NT2/D1 (cell line): Measurements from ENCODE around the gene ANGPTL2.
"Not testable (repeated sequence)": the region's sequence is repeated elsewhere in the genome, so short reads cannot be mapped to it uniquely, and the experiment has no call there.

Source experiments
- DNase-seq: peaks from one replicate; pipeline ENCODE4 v3.0.0-alpha.2; 2011; ENCODE audit warnings: low read depth, low spot score
- H3K27me3 ChIP-seq: 2 replicates; pipeline ENCODE4 v1.6.0; 2011; ENCODE audit warnings: mild to moderate bottlenecking; ENCODE audit not compliant: insufficient read length, insufficient read depth
- H3K36me3 ChIP-seq: 2 replicates; pipeline ENCODE4 v1.6.1; 2011; ENCODE audit warnings: mild to moderate bottlenecking, low read length, mixed read lengths; ENCODE audit not compliant: insufficient read depth, insufficient read length
- H3K4me1 ChIP-seq: 2 replicates; pipeline ENCODE4 v1.5.1; 2011; ENCODE audit not compliant: insufficient read depth, insufficient read length
- H3K4me3 ChIP-seq: 2 replicates; pipeline ENCODE4 v1.5.1; 2011; ENCODE audit warnings: low read depth; ENCODE audit not compliant: insufficient read length
- H3K9ac ChIP-seq: 2 replicates; pipeline ENCODE4 v1.6.0; 2011; ENCODE audit warnings: low read depth; ENCODE audit not compliant: insufficient read length
- H3K9me3 ChIP-seq: 2 replicates; pipeline ENCODE4 v1.5.1; 2011; ENCODE audit warnings: mild to moderate bottlenecking, low read length; ENCODE audit not compliant: insufficient read depth
- SUZ12 ChIP-seq: IDR thresholded peaks from 2 replicates; pipeline ENCODE4 v1.6.1; 2011; ENCODE audit not compliant: insufficient read length, insufficient read depth; ENCODE audit errors: extremely low read depth
- YY1 ChIP-seq: IDR thresholded peaks from 2 replicates; pipeline ENCODE4 v1.6.1; 2011; ENCODE audit not compliant: insufficient read length, insufficient read depth
- ZNF274 ChIP-seq: IDR thresholded peaks from 2 replicates; pipeline ENCODE4 v1.6.1; 2011; ENCODE audit warnings: mild to moderate bottlenecking, low read depth, low read length

The ANGPTL2 gene

DNA sequence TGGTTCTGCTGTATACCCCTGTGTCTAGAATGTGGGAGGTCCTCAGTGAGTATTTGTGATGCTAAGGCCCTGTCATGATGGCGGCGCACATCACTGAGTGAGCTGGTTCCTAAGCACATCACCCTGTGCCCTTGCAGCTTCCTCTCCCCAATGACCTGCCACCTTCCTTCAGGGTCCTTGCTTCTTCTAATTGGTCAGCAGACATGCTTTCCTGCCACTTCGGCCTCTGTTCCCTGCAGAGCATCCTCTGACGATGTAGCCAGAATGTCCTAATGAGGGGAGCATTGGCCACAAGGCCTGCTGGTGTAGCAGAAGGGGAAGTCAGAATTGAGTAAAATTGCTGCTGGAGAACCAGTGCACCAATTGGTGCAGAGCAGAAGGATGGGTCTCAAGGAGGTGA lies 31.1 kb upstream of the ANGPTL2 start:
- DNase-seq = no peak
- TF ChIP-seq ZNF274 (no peak), YY1 (no peak), SUZ12 (no peak)
- Histone ChIP-seq H3K9me3 (no peaks in the 10 kb centered on the region), H3K4me1 (peaks cover 3% of the 10 kb centered on the region), H3K27me3 (no peaks in the 10 kb centered on the region), H3K4me3 (no peak overlapping the region), H3K36me3 (no peaks in the 10 kb centered on the region), H3K9ac (no peak overlapping the region)

DNA sequence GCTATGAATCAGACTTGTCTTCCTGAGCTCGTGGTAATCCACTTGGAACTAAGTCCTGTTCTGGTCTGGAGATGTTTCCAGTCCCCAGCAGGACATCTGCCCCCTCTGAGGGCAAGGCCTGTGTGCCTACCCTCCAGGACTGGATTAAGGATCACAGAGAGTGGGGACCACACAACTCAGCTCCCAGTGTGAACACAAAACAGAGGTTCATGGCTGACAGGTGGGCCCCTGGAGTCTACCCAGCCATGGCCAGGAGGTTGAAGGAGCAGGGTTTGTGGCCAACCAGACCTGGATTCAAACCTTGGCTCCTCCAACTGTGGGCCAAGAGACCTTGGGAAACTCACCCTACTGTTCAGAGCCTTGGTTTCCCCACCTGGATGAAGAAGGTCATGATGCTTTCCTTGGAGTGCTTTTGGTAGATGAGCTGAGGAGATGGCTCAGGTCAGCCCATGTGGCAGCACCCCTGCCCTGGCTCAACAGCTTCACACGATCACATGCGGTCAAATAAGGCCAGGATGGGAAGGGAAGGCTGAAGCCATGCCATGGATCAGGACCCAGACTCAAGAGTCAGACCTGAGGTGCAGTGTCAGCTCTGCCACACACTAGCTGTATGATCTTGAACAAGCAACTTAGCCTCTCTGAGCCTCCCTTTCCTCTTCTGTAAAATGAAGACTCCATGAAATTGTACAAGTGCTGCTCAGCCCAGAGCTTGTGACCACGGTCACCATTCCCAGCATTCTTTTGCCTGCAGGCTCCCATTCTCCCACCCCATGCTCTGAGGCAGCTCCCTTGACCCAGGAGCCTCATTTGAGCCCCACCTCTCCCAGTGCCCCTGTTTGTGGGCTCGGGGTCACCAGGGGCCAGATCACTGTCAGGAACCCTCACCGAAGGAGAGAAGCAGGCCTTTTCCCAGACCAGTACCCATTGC lies 27.3 kb upstream of the ANGPTL2 start:
- Histone ChIP-seq H3K4me3 (no peak overlapping the region), H3K9ac (no peak overlapping the region), H3K4me1 (peaks cover 3% of the 10 kb centered on the region), H3K36me3 (no peaks in the 10 kb centered on the region), H3K27me3 (no peaks in the 10 kb centered on the region), H3K9me3 (no peaks in the 10 kb centered on the region)
- DNase-seq = no peak
- TF ChIP-seq ZNF274 = no peak

DNA sequence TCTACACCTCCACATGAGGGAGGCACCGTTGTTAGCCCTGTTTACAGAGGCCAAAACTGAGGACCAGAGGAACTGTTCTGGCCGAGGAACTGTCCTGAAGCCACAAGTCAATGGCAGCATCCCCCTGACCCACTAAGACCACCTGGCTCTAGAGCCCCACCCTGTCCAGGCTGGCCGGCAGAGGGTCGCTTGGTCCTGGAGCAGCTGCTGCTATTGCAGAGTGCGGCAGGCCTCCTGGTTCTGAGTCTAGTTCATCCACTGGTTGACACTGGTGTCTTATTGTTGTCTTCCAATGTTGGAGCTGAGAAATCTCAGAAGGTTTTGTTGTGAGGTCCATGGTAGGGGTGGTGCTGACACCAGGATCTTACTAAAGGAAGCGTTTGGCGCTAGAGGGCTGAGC lies 26.6 kb upstream of the ANGPTL2 start:
- H3K9me3 ChIP-seq = no peaks in the 10 kb centered on the region
- no peak for DNase-seq
- no peaks in the 10 kb centered on the region for H3K27me3 ChIP-seq
- H3K4me3 ChIP-seq = no peak overlapping the region
- H3K36me3 ChIP-seq = no peaks in the 10 kb centered on the region
- H3K4me1 ChIP-seq = peaks cover 3% of the 10 kb centered on the region
- H3K9ac ChIP-seq = no peak overlapping the region
- no peak for TF ChIP-seq YY1
- TF ChIP-seq ZNF274 = no peak
- TF ChIP-seq SUZ12 = no peak

DNA sequence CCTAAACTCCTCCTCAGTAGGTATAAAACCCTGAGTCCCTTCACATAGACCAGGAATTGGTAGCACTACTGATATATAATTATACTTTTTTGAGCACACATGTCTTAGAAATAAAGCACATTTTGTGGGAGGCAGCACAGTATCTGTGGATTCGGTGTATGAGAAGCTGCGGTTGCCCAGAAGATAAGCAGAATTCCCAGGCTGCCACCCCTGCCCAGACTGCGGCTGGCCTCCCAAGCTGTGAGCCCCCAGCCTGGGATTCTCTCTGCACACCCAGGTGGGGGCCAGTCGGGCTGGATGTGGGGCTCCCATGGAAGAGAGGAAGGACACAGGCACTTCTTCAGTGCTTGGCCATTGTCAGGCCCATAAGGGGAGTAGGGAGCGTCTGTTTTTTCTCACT lies 25.6 kb upstream of the ANGPTL2 start:
- Histone ChIP-seq H3K9ac (no peak overlapping the region), H3K4me3 (no peak overlapping the region), H3K9me3 (no peaks in the 10 kb centered on the region), H3K4me1 (no peaks in the 10 kb centered on the region), H3K27me3 (no peaks in the 10 kb centered on the region), H3K36me3 (no peaks in the 10 kb centered on the region)
- no peak for DNase-seq
- no peak for TF ChIP-seq SUZ12
- TF ChIP-seq ZNF274 = no peak
- no peak for TF ChIP-seq YY1

DNA sequence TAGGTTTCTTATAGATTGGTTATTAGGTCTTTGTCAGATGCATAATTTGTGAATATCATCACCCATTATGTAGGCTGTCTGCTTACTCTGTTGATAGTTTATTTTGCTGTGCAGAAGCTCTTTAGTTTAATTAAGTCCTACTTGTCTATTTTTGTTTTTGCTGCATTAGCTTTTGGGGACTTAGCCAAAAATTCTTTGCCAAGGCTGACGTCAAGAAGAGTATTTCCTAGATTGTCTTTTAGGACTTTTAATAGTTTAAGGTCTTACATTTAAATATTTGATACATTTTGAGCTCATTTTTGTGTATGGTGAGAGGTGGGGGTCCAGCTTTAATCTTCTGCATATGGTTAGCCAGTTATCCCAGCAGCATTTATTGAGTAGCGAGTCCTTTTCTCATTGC lies 24.8 kb upstream of the ANGPTL2 start:
- H3K36me3 ChIP-seq = no peaks in the 10 kb centered on the region
- DNase-seq = no peak
- H3K9me3 ChIP-seq = no peaks in the 10 kb centered on the region
- H3K4me1 ChIP-seq = peaks cover 2% of the 10 kb centered on the region
- no peaks in the 10 kb centered on the region for H3K27me3 ChIP-seq
- H3K9ac ChIP-seq = no peak overlapping the region
- TF ChIP-seq SUZ12 = no peak
- TF ChIP-seq YY1 = no peak
- no peak for TF ChIP-seq ZNF274
- no peak overlapping the region for H3K4me3 ChIP-seq

DNA sequence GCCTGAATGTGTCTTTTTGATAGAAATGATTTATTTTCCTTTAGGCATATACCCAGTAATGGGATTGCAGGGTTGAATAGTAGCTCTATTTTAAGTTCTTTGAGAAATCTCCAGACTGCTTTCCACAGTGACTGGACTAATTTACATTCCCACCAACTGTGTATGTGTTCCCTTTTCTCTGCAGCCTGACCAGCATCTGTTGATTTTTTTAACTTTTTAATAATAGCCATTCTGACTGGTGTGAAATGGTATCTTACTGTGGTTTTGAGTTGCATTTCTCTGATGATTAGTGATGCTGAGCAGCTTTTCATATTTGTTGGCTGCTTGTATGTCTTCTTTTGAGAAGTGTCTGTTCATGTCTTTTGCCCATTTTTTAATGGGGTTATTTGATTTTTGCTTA lies 24.4 kb upstream of the ANGPTL2 start:
- not testable (repeated sequence) for H3K36me3 ChIP-seq, H3K9me3 ChIP-seq, H3K27me3 ChIP-seq, H3K9ac ChIP-seq, H3K4me1 ChIP-seq, DNase-seq, H3K4me3 ChIP-seq

DNA sequence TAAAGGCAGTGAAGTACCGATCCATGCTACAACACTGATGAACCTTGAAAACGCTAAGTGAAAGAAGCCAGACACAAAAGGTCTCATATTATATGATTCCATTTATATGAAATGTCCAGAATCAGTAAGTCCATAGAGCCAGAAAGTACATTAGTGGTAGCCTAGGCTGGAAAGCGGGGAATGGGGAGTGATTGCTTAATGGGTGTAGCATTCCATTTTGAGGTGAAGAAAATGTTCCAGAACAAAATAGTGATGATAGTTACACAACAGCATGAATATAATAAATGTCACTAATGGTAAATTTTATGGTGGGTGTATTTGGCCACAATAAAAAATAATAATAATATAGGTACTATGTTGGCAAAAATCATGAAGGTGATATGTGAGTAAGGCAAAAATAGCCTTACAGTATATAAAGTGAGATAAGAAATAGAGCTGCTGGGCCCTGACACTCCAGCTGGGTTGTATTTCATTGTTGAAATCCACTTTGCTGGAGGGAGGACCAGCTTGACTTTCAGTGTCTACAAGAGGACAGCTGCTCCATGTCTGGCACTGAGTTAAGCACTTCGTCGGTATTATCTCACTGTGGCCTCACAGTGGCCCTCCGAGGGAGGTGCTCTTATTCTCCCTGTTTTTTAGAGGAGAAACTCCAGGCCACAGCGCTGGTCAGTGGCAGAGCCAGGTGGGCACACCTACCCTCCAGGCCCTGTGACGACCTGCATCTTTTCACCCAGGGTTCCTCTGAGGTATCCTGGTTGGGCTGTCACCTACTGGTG lies 22.4 kb upstream of the ANGPTL2 start:
- peaks cover 6% of the 10 kb centered on the region for H3K4me1 ChIP-seq
- no peak overlapping the region for H3K9ac ChIP-seq
- H3K36me3 ChIP-seq = no peaks in the 10 kb centered on the region
- no peaks in the 10 kb centered on the region for H3K27me3 ChIP-seq
- H3K4me3 ChIP-seq = no peak overlapping the region
- no peak for DNase-seq
- no peaks in the 10 kb centered on the region for H3K9me3 ChIP-seq
- TF ChIP-seq SUZ12 = no peak
- no peak for TF ChIP-seq YY1
- no peak for TF ChIP-seq ZNF274
